HG02938 (cell line): ENCODE data around the gene AMIGO3.

Experiments used
- ATAC-seq: cut with Tn5 transposase; IDR thresholded peaks from one replicate; pipeline ENCODE4 v1.9.1; 2021; ENCODE audit warnings: mild to moderate bottlenecking, moderate library complexity; ENCODE audit not compliant: unreplicated experiment

Gene AMIGO3

DNA sequence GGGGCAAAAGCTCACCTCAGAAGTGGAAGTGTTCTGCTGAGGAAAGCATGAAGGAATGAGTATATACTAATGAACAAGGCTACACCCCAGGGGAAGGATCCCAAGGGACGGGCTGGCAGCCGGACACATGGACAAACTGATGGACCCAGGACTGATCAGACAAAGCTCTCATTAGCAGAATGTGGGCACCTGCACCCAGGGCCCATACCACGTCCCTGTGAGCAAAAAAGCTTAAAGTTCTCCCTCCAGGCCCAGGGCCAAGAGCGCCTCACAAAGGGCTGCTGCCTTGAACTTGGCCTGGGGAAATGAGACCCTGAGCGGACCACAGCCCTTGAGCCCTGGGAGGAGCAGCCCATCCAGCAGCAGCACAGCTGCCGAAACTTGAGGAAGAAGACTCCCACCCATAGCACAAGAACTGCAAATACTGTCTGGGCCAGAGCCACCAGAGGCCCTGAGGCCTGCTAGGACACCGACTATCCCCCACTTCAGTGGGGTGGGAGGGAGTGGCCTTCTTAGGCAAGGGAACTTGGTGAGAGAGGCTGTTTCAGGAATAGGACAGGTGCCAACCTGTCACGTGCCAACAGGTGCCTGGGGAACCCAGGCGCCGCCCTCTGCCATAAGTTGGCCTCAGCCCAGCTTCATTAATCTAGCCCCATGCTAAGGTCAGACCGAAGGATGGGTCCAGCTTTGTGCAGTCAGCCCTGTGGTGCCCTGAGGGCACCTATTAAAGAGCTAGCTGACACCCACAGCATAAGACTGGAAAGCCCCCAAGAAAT lies 6.6 kb upstream of the AMIGO3 start:
- ATAC-seq: no peak

DNA sequence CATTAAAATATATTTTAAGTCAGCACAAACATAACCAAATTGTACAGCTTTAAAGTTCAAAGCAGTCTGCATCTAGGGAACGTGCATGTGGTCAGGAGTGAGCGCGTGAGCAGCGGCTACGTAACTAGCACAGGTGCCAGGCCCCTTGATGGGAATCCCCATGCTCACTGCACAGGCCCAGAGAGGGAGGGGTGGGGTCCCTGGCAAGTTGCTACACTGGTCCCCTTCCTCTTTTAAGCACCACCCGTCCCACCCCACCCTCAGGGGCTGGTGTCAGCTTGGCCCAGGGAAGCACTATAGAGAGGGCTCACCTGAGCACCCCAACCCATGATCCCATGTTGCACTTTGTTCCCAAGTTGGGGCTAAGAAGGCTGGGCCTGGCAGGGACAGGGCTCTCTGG lies 5.1 kb upstream of the AMIGO3 start:
- no peak for ATAC-seq

DNA sequence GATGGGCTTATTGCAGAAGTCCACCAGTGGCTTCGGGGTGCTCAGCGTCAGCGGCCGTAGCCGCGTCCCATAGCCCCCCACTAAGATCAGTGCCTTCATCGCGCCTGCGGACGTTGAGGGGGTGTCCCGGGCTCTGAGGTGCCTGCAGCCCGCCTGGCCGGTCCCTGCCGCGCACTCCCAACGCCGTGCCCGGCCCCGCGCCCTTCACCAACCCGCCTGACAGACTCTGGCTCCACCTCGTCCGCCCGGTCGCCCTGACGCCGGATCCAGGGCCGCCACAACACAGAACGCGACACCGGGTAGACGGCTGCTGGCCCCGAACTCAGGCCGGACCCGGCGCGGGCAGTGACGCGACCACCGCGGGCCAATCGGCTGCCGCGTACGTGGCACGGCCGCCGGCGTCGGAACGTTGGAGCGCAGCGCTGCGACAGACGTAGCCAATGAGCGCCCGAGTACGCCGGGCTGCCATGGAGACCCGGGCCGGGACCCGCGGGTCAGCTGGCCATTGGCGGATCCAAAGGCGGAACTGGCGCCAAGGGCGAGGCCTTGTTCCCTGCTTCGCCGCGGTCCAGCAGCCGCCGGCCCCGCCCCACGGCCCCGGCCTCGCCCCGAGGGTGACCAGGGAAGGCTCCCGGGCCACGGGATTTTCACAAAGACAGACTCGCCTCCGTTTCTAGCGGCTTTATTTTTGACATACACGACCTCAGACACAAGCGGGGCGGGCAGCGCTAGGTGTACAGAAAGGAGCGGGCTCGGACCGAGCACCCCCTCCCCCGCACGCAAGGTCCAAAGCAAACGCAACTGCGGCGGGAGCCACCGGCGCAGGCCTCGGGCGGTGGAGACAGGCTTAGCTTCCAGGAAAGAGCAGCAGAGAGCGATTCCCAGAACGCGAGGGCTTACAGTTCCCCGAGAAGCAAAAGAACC lies 4.4 kb upstream of the AMIGO3 start, which contains the start of gene GMPPB:
Gene GMPPB (minus strand): TSS at position 324 of the 924 bp plus-strand sequence. CDS start 225 bp downstream, at position 99.
- ATAC-seq: peak; percentile 63

GRCh38 chr3:49723296-49723627 lies 3.8 kb upstream of the AMIGO3 start:
- ATAC-seq: no peak

DNA sequence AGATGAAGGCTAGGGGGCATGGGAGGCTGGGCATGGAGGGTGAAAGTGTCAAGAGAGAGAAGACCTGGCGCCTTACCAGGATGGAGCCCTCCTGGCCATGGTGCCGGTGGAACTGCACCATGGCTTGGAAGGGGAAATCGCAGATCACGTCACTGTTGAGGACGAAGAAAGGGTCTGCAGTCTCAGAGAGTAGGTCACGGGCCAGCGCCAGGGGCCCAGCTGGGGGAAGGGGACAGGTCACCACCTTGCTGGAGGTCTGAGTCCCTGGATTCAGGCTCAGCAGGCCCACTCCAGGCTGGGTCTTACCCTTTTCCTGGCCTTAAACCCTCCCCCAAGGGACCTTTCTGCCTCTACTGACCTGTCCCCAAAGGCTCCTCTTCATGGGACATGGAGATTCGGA lies 3.4 kb upstream of the AMIGO3 start:
- ATAC-seq: no peak

GRCh38 chr3:49721896-49722781 lies 2.7 kb upstream of the AMIGO3 start:
- ATAC-seq: no peak

GRCh38 chr3:49721596-49721895 lies 2.1 kb upstream of the AMIGO3 start:
- no peak for ATAC-seq

GRCh38 chr3:49720855-49721595 lies 1.5 kb upstream of the AMIGO3 start:
- ATAC-seq: no peak

DNA sequence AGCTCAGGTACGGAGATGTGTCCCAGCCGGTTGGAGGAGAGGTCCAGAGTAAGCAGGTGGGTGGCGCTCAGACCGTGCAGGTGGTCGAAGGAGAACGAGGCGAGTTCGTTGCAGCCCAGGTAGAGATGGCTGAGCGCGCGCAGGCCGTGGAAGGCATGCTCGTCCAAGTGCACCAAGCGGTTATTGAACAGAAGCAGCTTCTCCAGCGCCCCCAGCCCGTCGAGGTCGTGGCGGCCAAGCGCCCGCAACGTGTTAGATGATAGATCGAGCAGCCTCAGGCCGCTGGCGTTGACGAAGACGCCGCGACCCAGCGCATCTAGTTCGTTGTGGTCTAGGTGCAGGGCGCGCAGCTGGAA lies 648 bp downstream of the AMIGO3 start:
- ATAC-seq: no peak

- ATAC-seq: no peak
These were observed 1.3 kb downstream of the AMIGO3 start for GRCh38 chr3:49717959-49718857.

DNA sequence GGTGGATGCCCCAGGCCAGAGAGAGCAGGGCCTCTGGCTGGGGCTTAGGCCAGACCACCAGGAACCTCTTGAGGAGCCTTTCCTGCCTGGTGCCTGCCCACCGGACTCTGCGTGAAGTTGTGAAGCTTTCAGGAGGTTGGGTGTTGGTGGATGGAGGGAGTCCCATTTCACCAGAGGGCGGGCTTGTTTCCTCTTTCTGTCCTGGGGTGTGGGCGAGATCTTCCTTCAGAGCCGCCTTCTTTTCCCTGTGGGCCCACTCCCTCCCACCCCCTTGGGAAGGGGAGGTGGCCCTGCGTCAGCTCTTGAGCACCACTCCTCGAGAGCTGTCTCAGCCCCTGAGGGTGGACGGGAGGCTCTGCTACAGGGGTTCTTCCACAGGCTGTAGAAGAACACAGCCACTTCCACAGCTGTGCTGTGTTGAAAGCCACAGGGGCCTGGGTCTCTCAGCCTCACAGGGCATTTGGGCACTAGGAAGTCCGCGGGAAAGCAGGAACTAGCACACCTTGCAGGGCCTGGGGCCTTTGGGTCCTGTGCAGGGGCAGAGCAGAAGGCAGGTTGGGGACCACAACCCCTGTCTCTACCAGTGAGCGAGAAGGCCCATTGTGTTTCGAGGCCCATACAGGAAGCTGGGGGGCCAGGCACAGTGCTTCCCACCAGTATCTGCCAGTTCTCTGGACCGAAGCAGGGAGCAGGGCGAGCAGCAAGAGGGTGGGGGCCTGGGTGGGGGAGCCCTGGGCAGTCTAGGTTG lies 2.1 kb downstream of the AMIGO3 start:
- no peak for ATAC-seq

DNA sequence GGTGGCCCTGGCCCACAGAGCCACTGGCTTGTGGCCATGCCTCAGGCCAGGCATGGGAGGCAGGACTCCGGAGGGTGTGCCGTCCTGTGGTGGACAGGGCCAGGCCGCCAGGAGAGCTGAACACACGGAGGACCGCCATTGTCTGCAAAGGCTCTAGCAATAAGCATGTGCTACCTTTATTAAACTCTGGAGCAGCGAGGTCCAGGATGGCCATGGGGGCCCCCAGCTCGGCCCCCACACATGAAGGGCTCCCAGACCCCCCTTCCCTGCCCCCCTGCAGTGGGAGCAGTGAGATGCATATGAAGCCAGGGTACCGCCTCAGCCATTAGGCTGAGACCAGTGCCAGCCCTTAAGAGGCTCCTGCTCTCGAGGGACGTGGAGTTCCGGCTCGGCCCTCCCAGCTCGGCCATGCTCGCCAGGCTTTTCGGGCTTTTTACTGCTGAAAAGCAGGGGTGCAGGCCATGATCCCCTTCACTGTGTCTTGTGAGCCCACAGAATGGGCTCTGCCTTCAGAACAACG lies 2.7 kb downstream of the AMIGO3 start:
- ATAC-seq: no peak

DNA sequence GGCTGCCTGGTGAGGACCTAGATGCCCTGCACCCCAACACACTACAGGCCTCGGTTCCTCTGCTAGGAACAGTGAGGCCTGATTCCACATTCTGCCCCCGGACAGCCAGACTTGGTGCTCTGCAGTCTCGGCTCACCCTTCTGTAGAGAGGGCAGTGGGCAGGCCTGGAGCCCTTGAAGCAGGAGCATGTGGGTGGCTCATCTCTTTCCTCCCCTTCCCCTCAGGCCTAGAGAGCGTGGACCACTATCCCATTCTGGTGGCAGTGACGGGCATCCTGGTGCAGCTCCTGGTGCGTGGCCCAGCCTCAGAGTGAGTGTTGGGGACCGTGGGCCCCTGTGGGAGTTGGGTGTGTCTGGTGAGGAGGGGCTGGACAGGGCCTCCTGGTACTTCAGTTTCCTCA lies 3.3 kb downstream of the AMIGO3 start:
- ATAC-seq: no peak

- no peak for ATAC-seq
These were observed 3.8 kb downstream of the AMIGO3 start for GRCh38 chr3:49715611-49716121.

GRCh38 chr3:49714728-49715550 lies 4.5 kb downstream of the AMIGO3 start:
- ATAC-seq: no peak

DNA sequence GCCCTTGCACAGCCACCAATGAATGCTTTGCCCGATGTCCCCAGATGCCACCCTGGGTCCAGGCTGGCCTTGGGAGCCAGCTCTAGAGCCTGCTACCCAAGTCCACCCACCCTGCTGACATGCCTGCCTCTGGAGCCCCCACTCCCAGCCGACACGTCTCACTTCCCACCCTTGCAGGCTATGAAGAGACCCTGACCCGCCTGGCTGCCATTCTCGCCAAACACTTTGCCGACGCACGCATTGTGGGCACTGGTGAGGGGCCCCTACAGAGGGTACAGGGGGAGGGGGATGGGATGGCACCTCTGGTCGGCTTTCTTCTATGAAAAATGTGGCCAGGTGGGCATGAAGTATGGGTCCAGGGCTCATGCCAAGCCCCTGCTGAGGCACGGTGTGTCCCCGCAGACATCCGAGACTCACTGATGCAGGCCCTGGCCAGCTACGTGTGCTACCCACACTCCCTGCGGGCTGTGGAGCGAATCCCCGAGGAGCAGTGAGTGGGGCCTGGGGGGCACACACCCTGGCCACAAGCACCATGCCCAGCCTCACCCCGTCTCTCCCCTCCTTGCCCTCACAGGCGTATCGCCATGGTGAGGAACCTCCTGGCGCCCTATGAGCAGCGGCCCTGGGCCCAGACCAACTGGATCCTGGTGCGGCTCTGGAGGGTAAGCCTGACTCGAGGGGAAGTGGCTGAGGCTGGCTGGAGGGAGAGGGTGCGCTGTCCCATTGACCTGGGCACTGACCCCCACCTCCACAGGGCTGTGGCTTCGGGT lies 6.0 kb downstream of the AMIGO3 start:
- no peak for ATAC-seq
